Measurements from ENCODE around the gene TMTC2. TPM values are rescaled to one million over a fixed set of nuclear protein-coding genes. Genes with fewer than 3 reads are reported as not detected.

The TMTC2 gene
- total RNA-seq, 1 donor from 2014 or later = 31.4 TPM

GRCh38 chr12:83052890-83053541 lies 366.3 kb downstream of the TMTC2 start:
- H3K27ac ChIP-seq = no peak overlapping the region
- H3K27me3 ChIP-seq (ENCODE audit: low read depth) = no peaks in the 10 kb centered on the region
- no peaks in the 10 kb centered on the region for H3K4me1 ChIP-seq
- ATAC-seq (no peak), DNase-seq (no peak)
- H3K9me3 ChIP-seq = no peaks in the 10 kb centered on the region
- TF ChIP-seq CTCF (IDR thresholded peaks at IDR 0.05) = no peak
- intact Hi-C loops (cut with DNase I) = no loop called here
- H3K4me3 ChIP-seq = no peak overlapping the region
- H3K36me3 ChIP-seq = peaks cover 10% of the 10 kb centered on the region

GRCh38 chr12:83057436-83057835 lies 370.7 kb downstream of the TMTC2 start:
- DNase-seq = no peak
- H3K36me3 ChIP-seq = no peaks in the 10 kb centered on the region
- intact Hi-C loops (cut with DNase I) = no loop called here
- H3K27ac ChIP-seq = no peak overlapping the region
- no peaks in the 10 kb centered on the region for H3K9me3 ChIP-seq
- H3K4me1 ChIP-seq = no peaks in the 10 kb centered on the region
- H3K27me3 ChIP-seq (ENCODE audit: low read depth) = no peaks in the 10 kb centered on the region
- no peak for TF ChIP-seq CTCF (IDR thresholded peaks at IDR 0.05)
- no peak overlapping the region for H3K4me3 ChIP-seq
- ATAC-seq = no peak

GRCh38 chr12:83059107-83059506 lies 372.4 kb downstream of the TMTC2 start:
- TF ChIP-seq CTCF (IDR thresholded peaks at IDR 0.05) = no peak
- Histone ChIP-seq H3K36me3 (no peaks in the 10 kb centered on the region), H3K27me3 (ENCODE audit: low read depth) (no peaks in the 10 kb centered on the region), H3K4me3 (no peak overlapping the region), H3K4me1 (no peaks in the 10 kb centered on the region), H3K27ac (no peak overlapping the region), H3K9me3 (no peaks in the 10 kb centered on the region)
- intact Hi-C loops (cut with DNase I) = no loop called here
- DNase-seq (no peak), ATAC-seq (no peak)

GRCh38 chr12:83065562-83065961 lies 378.9 kb downstream of the TMTC2 start:
- ATAC-seq (no peak), DNase-seq (no peak)
- H3K36me3 ChIP-seq = no peaks in the 10 kb centered on the region
- no peaks in the 10 kb centered on the region for H3K27me3 ChIP-seq (ENCODE audit: low read depth)
- H3K9me3 ChIP-seq = no peaks in the 10 kb centered on the region
- intact Hi-C loops (cut with DNase I) = no loop called here
- H3K4me1 ChIP-seq = no peaks in the 10 kb centered on the region
- no peak overlapping the region for H3K4me3 ChIP-seq
- no peak overlapping the region for H3K27ac ChIP-seq
- TF ChIP-seq CTCF (IDR thresholded peaks at IDR 0.05) = no peak

GRCh38 chr12:83067981-83068380 lies 381.3 kb downstream of the TMTC2 start:
- no peak for ATAC-seq
- Histone ChIP-seq H3K27ac (no peak overlapping the region), H3K27me3 (ENCODE audit: low read depth) (no peaks in the 10 kb centered on the region), H3K4me3 (no peak overlapping the region), H3K4me1 (no peaks in the 10 kb centered on the region), H3K36me3 (no peaks in the 10 kb centered on the region), H3K9me3 (peaks cover 4% of the 10 kb centered on the region)
- intact Hi-C loops (cut with DNase I) = no loop called here
- DNase-seq = no peak
- TF ChIP-seq CTCF (IDR thresholded peaks at IDR 0.05) = no peak

Data from lower lobe of right lung (tissue), 2 donors.